Putamen (tissue), 1 donor: Measurements from ENCODE around the gene FNDC11.
A peak's percentile ranks its signal among the peaks of the same experiment; 100 is the strongest.
"Not testable (repeated sequence)": the region's sequence is repeated elsewhere in the genome, so short reads cannot be mapped to it uniquely, and the experiment has no call there.

Experiments used
- DNase-seq: peaks from one replicate; pipeline ENCODE4 v3.0.0-alpha.2; 2016; ENCODE audit warnings: low spot score

The FNDC11 gene

GRCh38 chr20:63553933-63554290 is at the start of gene FNDC11:
TSS of gene FNDC11 (plus strand) at chr20:63554159. CDS start at chr20:63555664, 1,505 bp downstream.
- DNase-seq = no peak

- DNase-seq = no peak
These were observed 49.3 kb upstream of the FNDC11 start for GRCh38 chr20:63504642-63505041.

GRCh38 chr20:63505281-63505680 is 48.7 kb upstream of the FNDC11 start:
- no peak for DNase-seq

GRCh38 chr20:63505723-63506122 is 48.2 kb upstream of the FNDC11 start:
- DNase-seq = no peak

- no peak for DNase-seq
These were observed 46.7 kb upstream of the FNDC11 start for GRCh38 chr20:63507083-63507743.

GRCh38 chr20:63508072-63508768 is 45.7 kb upstream of the FNDC11 start:
- DNase-seq = no peak

- no peak for DNase-seq
These were observed 44.8 kb upstream of the FNDC11 start for GRCh38 chr20:63509088-63509564.

GRCh38 chr20:63513207-63513606 is 40.8 kb upstream of the FNDC11 start:
- DNase-seq = no peak

GRCh38 chr20:63514520-63514919 is 39.4 kb upstream of the FNDC11 start:
- DNase-seq = not testable (repeated sequence)

GRCh38 chr20:63517376-63518309 is 36.3 kb upstream of the FNDC11 start:
- DNase-seq = no peak

- DNase-seq = no peak
These were observed 35.6 kb upstream of the FNDC11 start for GRCh38 chr20:63518351-63518861.

- DNase-seq = no peak
These were observed 34.9 kb upstream of the FNDC11 start for GRCh38 chr20:63518946-63519667.

- DNase-seq = peak; percentile 29
These were observed 34.1 kb upstream of the FNDC11 start for GRCh38 chr20:63519668-63520503.

GRCh38 chr20:63520504-63520933 is 33.4 kb upstream of the FNDC11 start, which contains the start of gene PPDPF:
TSS of gene PPDPF (plus strand) at chr20:63520765. CDS start at chr20:63521309, 544 bp downstream.
- DNase-seq = peak; percentile 84

- DNase-seq = peak; percentile 75
These were observed 32.9 kb upstream of the FNDC11 start for GRCh38 chr20:63520934-63521601.

GRCh38 chr20:63521602-63522001 is 32.4 kb upstream of the FNDC11 start:
- DNase-seq = no peak

GRCh38 chr20:63522091-63522868 is 31.7 kb upstream of the FNDC11 start:
- DNase-seq = no peak

GRCh38 chr20:63522981-63523611 is 30.9 kb upstream of the FNDC11 start:
- DNase-seq = no peak

- no peak for DNase-seq
These were observed 28.8 kb upstream of the FNDC11 start for GRCh38 chr20:63525185-63525584.
